Liver (tissue), 9 donors: ENCODE results near the gene RAB29. TPM values are rescaled to one million over a fixed set of nuclear protein-coding genes. Genes with fewer than 3 reads are reported as not detected.

ENCODE experiments used
- DNase-seq: peaks from one replicate; pipeline ENCODE4 v3.0.0-alpha.2; 2017; ENCODE audit warnings: low spot score
- H3K27ac ChIP-seq, 2 donors: one replicate each; pipeline ENCODE4 v1.7.0; 2013; ENCODE audit warnings: inconsistent platforms in 2 of 2, low read length in 2 of 2, control low read depth in 1 of 2, low read depth in 1 of 2, mild to moderate bottlenecking in 1 of 2
- H3K27me3 ChIP-seq, 4 donors: one replicate each; pipeline versions ENCODE4 v1.6.1 to v1.7.0; 2013; ENCODE audit warnings: low read length in 3 of 4, inconsistent platforms in 1 of 4, mild to moderate bottlenecking in 1 of 4, moderate library complexity in 1 of 4; ENCODE audit not compliant: control insufficient read depth in 4 of 4, insufficient read depth in 4 of 4
- H3K36me3 ChIP-seq, 4 donors: one replicate each; pipeline versions ENCODE4 v1.6.1 to v1.7.0; 2013; ENCODE audit warnings: low read length in 3 of 4, mild to moderate bottlenecking in 3 of 4, low read depth in 1 of 4, moderate library complexity in 1 of 4; ENCODE audit not compliant: control insufficient read depth in 4 of 4, insufficient read depth in 3 of 4
- H3K4me1 ChIP-seq, 4 donors: one replicate each; pipeline versions ENCODE4 v1.6.1 to v1.7.0; 2013; ENCODE audit warnings: low read length in 3 of 4, mild to moderate bottlenecking in 3 of 4, moderate library complexity in 1 of 4; ENCODE audit not compliant: control insufficient read depth in 4 of 4, insufficient read depth in 4 of 4
- H3K4me3 ChIP-seq, 3 donors: one replicate each; pipeline versions ENCODE4 v1.6.1 to v1.7.0; 2013; ENCODE audit warnings: low read length in 3 of 3, control low read depth in 1 of 3, low read depth in 1 of 3, mild to moderate bottlenecking in 1 of 3
- H3K9ac ChIP-seq, 2 donors: one replicate each; pipeline ENCODE4 v1.7.0; 2013; ENCODE audit warnings: low read length in 2 of 2, mild to moderate bottlenecking in 2 of 2, moderate library complexity in 2 of 2, control low read depth in 1 of 2, low read depth in 1 of 2
- H3K9me3 ChIP-seq, 4 donors: one replicate each; pipeline versions ENCODE4 v1.6.1 to v1.7.0; 2013; ENCODE audit warnings: low read length in 3 of 4; ENCODE audit not compliant: control insufficient read depth in 4 of 4
- EGR1 ChIP-seq, 2 donors: IDR thresholded peaks; 2 replicates each; pipeline ENCODE4 v1.6.1; 2016 to 2018; ENCODE audit warnings: antibody characterized with exemption in 2 of 2, low read depth in 2 of 2
- FOXA1 ChIP-seq: IDR thresholded peaks from 2 replicates; pipeline ENCODE4 v1.6.1; 2016; ENCODE audit warnings: antibody characterized with exemption
- FOXA2 ChIP-seq: IDR thresholded peaks from 2 replicates; pipeline ENCODE4 v1.6.1; 2016; ENCODE audit warnings: antibody characterized with exemption
- GABPA ChIP-seq, 2 donors: IDR thresholded peaks in 1 of 2; conservative IDR thresholded peaks in 1 of 2; 2 replicates each; pipeline ENCODE4 v1.6.1; 2016; ENCODE audit warnings: antibody characterized with exemption in 2 of 2, mild to moderate bottlenecking in 1 of 2, moderate library complexity in 1 of 2
- HNF4A ChIP-seq, 2 donors: conservative IDR thresholded peaks; 2 replicates each; pipeline ENCODE4 v1.6.1; 2016; ENCODE audit warnings: antibody characterized with exemption in 2 of 2, mild to moderate bottlenecking in 2 of 2
- HNF4G ChIP-seq: IDR thresholded peaks from 2 replicates; pipeline ENCODE4 v1.6.1; 2016; ENCODE audit warnings: antibody characterized with exemption
- JUND ChIP-seq, 2 donors: IDR thresholded peaks; 2 replicates each; pipeline ENCODE4 v1.6.1; 2016; ENCODE audit warnings: antibody characterized with exemption in 2 of 2
- NR2F2 ChIP-seq: IDR thresholded peaks from 2 replicates; pipeline ENCODE4 v1.6.1; 2016; ENCODE audit warnings: antibody characterized with exemption
- RAD21 ChIP-seq, 2 donors: IDR thresholded peaks; 2 replicates each; pipeline ENCODE4 v1.6.1; 2016; ENCODE audit warnings: antibody characterized with exemption in 2 of 2, mild to moderate bottlenecking in 2 of 2
- SP1 ChIP-seq: IDR thresholded peaks from 2 replicates; pipeline ENCODE4 v1.6.1; 2018; ENCODE audit warnings: antibody characterized with exemption, mild to moderate bottlenecking
- TAF1 ChIP-seq: conservative IDR thresholded peaks from 2 replicates; pipeline ENCODE4 v1.6.1; 2016; ENCODE audit warnings: antibody characterized with exemption, mild to moderate bottlenecking
- YY1 ChIP-seq: IDR thresholded peaks from 2 replicates; pipeline ENCODE4 v1.6.1; 2016; ENCODE audit warnings: antibody characterized with exemption, mild to moderate bottlenecking
- WGBS: extraction: QIAGEN DNeasy Blood & Tissue Kit; methylation state at CpG from one replicate; pipeline ENCODE4 v1.1.7; 2013; 5-methylcytosine and 5-hydroxymethylcytosine counted together
- polyA plus RNA-seq, 2 donors: library from polyadenylated mRNA; stranded (reverse) in 1 of 2; unstranded in 1 of 2; fragments of 200-250 nt in 1 of 2; fragments of >200 nt in 1 of 2; fragmentation: Nextera tagmentation in 1 of 2; extraction: Ambion mirVana in 1 of 2; gene quantifications; one replicate each; pipeline versions ENCODE4 v1.2.1 to v1.2.3, GENCODE V29; 2013 to 2015
- total RNA-seq, 2 donors: library from RNA; depleted of rRNA; stranded (reverse); fragments of >200 nt; gene quantifications; one replicate each; pipeline ENCODE4 v1.2.3, GENCODE V29; 2014
- TF ChIP-seq, protein P1 (sequence below): IDR thresholded peaks from 2 replicates; pipeline ENCODE4 v1.6.1; 2016; ENCODE audit warnings: antibody characterized with exemption
- TF ChIP-seq, protein P2 (sequence below): IDR thresholded peaks from 2 replicates; pipeline ENCODE4 v1.6.1; 2016; ENCODE audit warnings: antibody characterized with exemption
- TF ChIP-seq, protein P3 (sequence below): IDR thresholded peaks from 2 replicates; pipeline ENCODE4 v1.6.1; 2016; ENCODE audit warnings: antibody characterized with exemption, mild to moderate bottlenecking
- TF ChIP-seq, protein P4 (sequence below): IDR thresholded peaks from 2 replicates; pipeline ENCODE4 v1.6.1; 2016; ENCODE audit warnings: antibody characterized with exemption
- TF ChIP-seq, protein P5 (sequence below): fragments of 150-350 bp; IDR thresholded peaks from 2 replicates; pipeline ENCODE4 v1.5.1; 2017; ENCODE audit warnings: improper control_type of control experiment, low read depth, low read length; ENCODE audit not compliant: missing input control
- donor health status: healthy.
- donor health status: healthy.
- donor health status: healthy.
- donor health status: healthy.
- donor health status: healthy.

The RAB29 gene
- total and polyA plus RNA-seq, 4 donors = 11.0 to 25.0 (median 16.0) TPM

DNA sequence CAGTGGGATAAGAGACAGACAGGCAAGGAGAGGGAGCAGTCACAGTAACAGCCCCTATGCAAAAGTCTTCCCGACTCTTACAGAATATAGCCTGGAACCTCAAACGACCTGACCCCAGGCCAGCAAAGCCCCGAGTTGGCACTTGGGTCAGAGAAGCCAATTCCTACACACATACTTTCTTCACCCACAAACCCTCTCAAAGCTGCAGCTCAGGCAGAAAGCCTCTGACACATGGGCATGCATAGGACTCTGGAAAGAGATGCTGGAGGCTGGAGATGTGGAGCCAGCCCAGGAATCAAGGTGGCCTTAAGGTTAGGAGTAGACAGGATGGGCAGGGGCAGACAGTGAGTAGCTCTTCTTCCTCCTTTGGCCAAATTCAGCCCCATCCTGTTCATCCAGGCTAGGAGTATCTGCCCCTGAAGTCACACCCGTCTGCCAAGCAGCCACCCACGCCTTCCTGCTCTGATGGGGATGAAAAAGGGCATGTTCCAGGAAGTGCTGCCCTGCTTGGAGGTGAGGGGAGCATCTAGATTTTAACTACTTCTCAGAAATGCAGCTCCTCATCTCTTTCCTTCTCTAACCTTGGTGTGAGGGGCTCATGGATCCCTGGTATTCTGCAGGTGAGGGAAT, 29.9 kb upstream of the RAB29 start:
- Histone ChIP-seq H3K9me3 (no peaks in the 10 kb centered on the region), H3K27ac (no peak overlapping the region), H3K27me3 (no peaks in the 10 kb centered on the region), H3K4me3 (no peak overlapping the region), H3K36me3 (no peaks in the 10 kb centered on the region), H3K9ac (no peak overlapping the region), H3K4me1 (peaks cover 0 to 7% (median 0%) of the 10 kb centered on the region in 4 donors)
- no peak for DNase-seq
- WGBS = 77% methylated on average over 5 of the region's 5 CpGs
- TF ChIP-seq EGR1 (IDR thresholded peaks at IDR 0.05; ENCODE audit: low read depth in 2 of 2) = no peak
- TF ChIP-seq HNF4A (conservative IDR thresholded peaks at IDR 0.05) = no peak
- no peak for TF ChIP-seq GABPA (IDR thresholded peaks at IDR 0.05 in 1 of 2, conservative IDR thresholded peaks at IDR 0.05 in 1 of 2)
- TF ChIP-seq, protein P1, sequence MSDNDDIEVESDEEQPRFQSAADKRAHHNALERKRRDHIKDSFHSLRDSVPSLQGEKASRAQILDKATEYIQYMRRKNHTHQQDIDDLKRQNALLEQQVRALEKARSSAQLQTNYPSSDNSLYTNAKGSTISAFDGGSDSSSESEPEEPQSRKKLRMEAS = no peak
- TF ChIP-seq NR2F2 = no peak
- TF ChIP-seq SP1 = no peak
- TF ChIP-seq JUND (IDR thresholded peaks at IDR 0.05) = no peak
- TF ChIP-seq, protein P2, sequence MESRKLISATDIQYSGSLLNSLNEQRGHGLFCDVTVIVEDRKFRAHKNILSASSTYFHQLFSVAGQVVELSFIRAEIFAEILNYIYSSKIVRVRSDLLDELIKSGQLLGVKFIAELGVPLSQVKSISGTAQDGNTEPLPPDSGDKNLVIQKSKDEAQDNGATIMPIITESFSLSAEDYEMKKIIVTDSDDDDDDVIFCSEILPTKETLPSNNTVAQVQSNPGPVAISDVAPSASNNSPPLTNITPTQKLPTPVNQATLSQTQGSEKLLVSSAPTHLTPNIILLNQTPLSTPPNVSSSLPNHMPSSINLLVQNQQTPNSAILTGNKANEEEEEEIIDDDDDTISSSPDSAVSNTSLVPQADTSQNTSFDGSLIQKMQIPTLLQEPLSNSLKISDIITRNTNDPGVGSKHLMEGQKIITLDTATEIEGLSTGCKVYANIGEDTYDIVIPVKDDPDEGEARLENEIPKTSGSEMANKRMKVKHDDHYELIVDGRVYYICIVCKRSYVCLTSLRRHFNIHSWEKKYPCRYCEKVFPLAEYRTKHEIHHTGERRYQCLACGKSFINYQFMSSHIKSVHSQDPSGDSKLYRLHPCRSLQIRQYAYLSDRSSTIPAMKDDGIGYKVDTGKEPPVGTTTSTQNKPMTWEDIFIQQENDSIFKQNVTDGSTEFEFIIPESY = no peak
- no peak for TF ChIP-seq YY1
- TF ChIP-seq TAF1 = no peak
- no peak for TF ChIP-seq RAD21 (IDR thresholded peaks at IDR 0.05)
- TF ChIP-seq, protein P3, sequence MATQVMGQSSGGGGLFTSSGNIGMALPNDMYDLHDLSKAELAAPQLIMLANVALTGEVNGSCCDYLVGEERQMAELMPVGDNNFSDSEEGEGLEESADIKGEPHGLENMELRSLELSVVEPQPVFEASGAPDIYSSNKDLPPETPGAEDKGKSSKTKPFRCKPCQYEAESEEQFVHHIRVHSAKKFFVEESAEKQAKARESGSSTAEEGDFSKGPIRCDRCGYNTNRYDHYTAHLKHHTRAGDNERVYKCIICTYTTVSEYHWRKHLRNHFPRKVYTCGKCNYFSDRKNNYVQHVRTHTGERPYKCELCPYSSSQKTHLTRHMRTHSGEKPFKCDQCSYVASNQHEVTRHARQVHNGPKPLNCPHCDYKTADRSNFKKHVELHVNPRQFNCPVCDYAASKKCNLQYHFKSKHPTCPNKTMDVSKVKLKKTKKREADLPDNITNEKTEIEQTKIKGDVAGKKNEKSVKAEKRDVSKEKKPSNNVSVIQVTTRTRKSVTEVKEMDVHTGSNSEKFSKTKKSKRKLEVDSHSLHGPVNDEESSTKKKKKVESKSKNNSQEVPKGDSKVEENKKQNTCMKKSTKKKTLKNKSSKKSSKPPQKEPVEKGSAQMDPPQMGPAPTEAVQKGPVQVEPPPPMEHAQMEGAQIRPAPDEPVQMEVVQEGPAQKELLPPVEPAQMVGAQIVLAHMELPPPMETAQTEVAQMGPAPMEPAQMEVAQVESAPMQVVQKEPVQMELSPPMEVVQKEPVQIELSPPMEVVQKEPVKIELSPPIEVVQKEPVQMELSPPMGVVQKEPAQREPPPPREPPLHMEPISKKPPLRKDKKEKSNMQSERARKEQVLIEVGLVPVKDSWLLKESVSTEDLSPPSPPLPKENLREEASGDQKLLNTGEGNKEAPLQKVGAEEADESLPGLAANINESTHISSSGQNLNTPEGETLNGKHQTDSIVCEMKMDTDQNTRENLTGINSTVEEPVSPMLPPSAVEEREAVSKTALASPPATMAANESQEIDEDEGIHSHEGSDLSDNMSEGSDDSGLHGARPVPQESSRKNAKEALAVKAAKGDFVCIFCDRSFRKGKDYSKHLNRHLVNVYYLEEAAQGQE = no peak

DNA sequence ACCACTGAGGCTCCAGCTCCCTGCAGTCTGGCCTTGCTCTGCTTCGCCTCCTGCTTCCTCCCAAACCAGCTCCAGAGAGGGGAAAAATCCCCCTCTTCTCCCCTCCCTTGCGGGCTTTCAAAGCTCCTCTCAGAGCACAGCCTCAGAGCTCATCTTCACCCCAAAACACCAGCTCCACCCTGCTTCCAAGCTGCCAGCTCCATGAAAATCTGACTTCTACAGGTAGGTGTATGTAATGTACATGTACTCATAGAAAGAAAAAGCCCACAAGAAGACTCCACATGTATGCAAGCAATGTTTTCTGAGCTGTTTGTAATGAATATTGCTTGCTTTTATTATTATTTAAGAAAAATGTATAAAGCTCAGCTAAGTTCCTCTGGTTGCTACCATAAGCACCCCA, 29.3 kb upstream of the RAB29 start:
- Histone ChIP-seq H3K36me3 (no peaks in the 10 kb centered on the region), H3K9ac (no peak overlapping the region), H3K4me1 (peaks cover 0 to under 1% (median 0%) of the 10 kb centered on the region in 4 donors), H3K4me3 (no peak overlapping the region), H3K9me3 (no peaks in the 10 kb centered on the region), H3K27ac (no peak overlapping the region), H3K27me3 (no peaks in the 10 kb centered on the region)
- WGBS = 95% methylated on average over 2 of the region's 2 CpGs
- DNase-seq = no peak
- TF ChIP-seq EGR1 (IDR thresholded peaks at IDR 0.05; ENCODE audit: low read depth in 2 of 2) = no peak
- TF ChIP-seq, protein P4, sequence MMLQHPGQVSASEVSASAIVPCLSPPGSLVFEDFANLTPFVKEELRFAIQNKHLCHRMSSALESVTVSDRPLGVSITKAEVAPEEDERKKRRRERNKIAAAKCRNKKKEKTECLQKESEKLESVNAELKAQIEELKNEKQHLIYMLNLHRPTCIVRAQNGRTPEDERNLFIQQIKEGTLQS = no peak
- TF ChIP-seq GABPA (IDR thresholded peaks at IDR 0.05 in 1 of 2, conservative IDR thresholded peaks at IDR 0.05 in 1 of 2) = no peak
- no peak for TF ChIP-seq FOXA2
- no peak for TF ChIP-seq JUND (IDR thresholded peaks at IDR 0.05)
- no peak for TF ChIP-seq SP1
- TF ChIP-seq, protein P1 = no peak
- TF ChIP-seq FOXA1 = no peak
- TF ChIP-seq, protein P2 = no peak
- TF ChIP-seq, protein P5, sequence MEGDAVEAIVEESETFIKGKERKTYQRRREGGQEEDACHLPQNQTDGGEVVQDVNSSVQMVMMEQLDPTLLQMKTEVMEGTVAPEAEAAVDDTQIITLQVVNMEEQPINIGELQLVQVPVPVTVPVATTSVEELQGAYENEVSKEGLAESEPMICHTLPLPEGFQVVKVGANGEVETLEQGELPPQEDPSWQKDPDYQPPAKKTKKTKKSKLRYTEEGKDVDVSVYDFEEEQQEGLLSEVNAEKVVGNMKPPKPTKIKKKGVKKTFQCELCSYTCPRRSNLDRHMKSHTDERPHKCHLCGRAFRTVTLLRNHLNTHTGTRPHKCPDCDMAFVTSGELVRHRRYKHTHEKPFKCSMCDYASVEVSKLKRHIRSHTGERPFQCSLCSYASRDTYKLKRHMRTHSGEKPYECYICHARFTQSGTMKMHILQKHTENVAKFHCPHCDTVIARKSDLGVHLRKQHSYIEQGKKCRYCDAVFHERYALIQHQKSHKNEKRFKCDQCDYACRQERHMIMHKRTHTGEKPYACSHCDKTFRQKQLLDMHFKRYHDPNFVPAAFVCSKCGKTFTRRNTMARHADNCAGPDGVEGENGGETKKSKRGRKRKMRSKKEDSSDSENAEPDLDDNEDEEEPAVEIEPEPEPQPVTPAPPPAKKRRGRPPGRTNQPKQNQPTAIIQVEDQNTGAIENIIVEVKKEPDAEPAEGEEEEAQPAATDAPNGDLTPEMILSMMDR = no peak
- TF ChIP-seq HNF4A (conservative IDR thresholded peaks at IDR 0.05) = no peak
- TF ChIP-seq TAF1 = no peak
- no peak for TF ChIP-seq YY1
- TF ChIP-seq HNF4G = no peak
